C4-2B (cell line): ENCODE results near the gene CDK8.

Source experiments
- ZFX ChIP-seq: fragments of 450-650 bp; IDR thresholded peaks from 2 replicates; pipeline ENCODE4 v1.6.1; 2017
- TF ChIP-seq, protein P1 (sequence below): fragments of 450-650 bp; conservative IDR thresholded peaks from 2 replicates; pipeline ENCODE4 v1.5.1; 2017; ENCODE audit warnings: mild to moderate bottlenecking

DNA sequence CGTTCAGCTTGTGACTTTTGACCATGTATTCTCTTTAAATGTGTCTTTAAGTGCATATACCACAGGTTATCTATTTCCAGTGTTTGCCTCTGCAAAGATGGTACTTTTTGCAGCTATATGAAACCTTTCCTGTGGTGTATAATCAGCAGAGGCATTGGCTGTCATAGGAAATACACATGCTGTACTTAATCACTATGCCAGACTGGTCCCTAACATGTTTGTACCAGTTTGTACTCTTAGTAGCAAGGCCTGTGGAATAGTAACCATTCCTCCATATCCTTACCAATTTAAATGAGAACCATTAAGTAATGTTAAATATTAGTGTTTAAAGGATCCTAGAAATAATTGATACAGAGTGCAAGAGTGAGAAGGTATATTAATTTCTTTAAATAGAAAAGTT lies 69.8 kb downstream of the CDK8 start:
- TF ChIP-seq, protein P1, sequence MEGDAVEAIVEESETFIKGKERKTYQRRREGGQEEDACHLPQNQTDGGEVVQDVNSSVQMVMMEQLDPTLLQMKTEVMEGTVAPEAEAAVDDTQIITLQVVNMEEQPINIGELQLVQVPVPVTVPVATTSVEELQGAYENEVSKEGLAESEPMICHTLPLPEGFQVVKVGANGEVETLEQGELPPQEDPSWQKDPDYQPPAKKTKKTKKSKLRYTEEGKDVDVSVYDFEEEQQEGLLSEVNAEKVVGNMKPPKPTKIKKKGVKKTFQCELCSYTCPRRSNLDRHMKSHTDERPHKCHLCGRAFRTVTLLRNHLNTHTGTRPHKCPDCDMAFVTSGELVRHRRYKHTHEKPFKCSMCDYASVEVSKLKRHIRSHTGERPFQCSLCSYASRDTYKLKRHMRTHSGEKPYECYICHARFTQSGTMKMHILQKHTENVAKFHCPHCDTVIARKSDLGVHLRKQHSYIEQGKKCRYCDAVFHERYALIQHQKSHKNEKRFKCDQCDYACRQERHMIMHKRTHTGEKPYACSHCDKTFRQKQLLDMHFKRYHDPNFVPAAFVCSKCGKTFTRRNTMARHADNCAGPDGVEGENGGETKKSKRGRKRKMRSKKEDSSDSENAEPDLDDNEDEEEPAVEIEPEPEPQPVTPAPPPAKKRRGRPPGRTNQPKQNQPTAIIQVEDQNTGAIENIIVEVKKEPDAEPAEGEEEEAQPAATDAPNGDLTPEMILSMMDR = no peak
- TF ChIP-seq ZFX = no peak
